AG04449 (cell line): Measurements from ENCODE around the gene TMEM74B.

Experiments
- CTCF ChIA-PET: fragments of 350-600 bp; formaldehyde crosslinking; extraction: SDS; loops from one replicate; lab custom pipeline; 2021; ENCODE audit warnings: antibody characterized with exemption; lab: Yijun Ruan, JAX
- POLR2A ChIA-PET: fragments of 400-600, 350-600 bp; formaldehyde crosslinking; extraction: SDS; loops from one replicate; lab custom pipeline; 2020; ENCODE audit warnings: antibody characterized with exemption, inconsistent platforms; lab: Yijun Ruan, JAX
- DNase-seq: peaks from one replicate; pipeline ENCODE4 v3.0.0-alpha.2; 2010; ENCODE audit warnings: low read depth, low spot score
- H3K4me3 ChIP-seq: 2 replicates; pipeline ENCODE4 v1.5.1; 2011; ENCODE audit warnings: low read depth, mild to moderate bottlenecking, control low read depth, low read length
- CTCF ChIP-seq: IDR thresholded peaks from one replicate; pipeline ENCODE4 v1.5.1; 2011; ENCODE audit warnings: mild to moderate bottlenecking, moderate library complexity, low read length, control low read depth, inconsistent platforms; ENCODE audit not compliant: insufficient read depth; ENCODE audit errors: missing control alignments

The TMEM74B gene

GRCh38 chr20:1212023-1212422, 27.2 kb upstream of the TMEM74B start:
- ChIA-PET CTCF (interaction anchor here (0.6 to 2.5 kb wide), 13 partner anchors 8 to 395 kb away, joined by 3 to 22 read pairs (median 4); partner anchors contain the start of gene C20orf202), POLR2A (no interaction called here)
- no peak overlapping the region for H3K4me3 ChIP-seq
- no peak for TF ChIP-seq CTCF
- no peak for DNase-seq

- TF ChIP-seq CTCF = no peak
- POLR2A ChIA-PET = no interaction called here
- CTCF ChIA-PET = interaction anchor here (0.7 to 2.5 kb wide), 12 partner anchors 10 to 395 kb away, joined by 3 to 14 read pairs (median 4); no protein-coding TSS in a partner anchor
- DNase-seq = no peak
- no peak overlapping the region for H3K4me3 ChIP-seq
Measured at GRCh38 chr20:1210501-1210900, 25.7 kb upstream of the TMEM74B start.

- CTCF ChIA-PET = interaction anchor here (0.5 to 2.5 kb wide), 12 partner anchors 10 to 395 kb away, joined by 3 to 14 read pairs (median 4); partner anchors contain the start of gene NSFL1C
Measured at GRCh38 chr20:1209447-1210387, 24.9 kb upstream of the TMEM74B start.

GRCh38 chr20:1207293-1207878, 22.6 kb upstream of the TMEM74B start:
- no peak overlapping the region for H3K4me3 ChIP-seq
- no peak for DNase-seq
- TF ChIP-seq CTCF = no peak
- ChIA-PET POLR2A (no interaction called here), CTCF (no interaction called here)

More at GRCh38 chr20:1209447-1210387, 24.9 kb upstream of the TMEM74B start:
- no peak overlapping the region for H3K4me3 ChIP-seq
- POLR2A ChIA-PET = no interaction called here
- peak; percentile 36 for TF ChIP-seq CTCF
- no peak for DNase-seq

GRCh38 chr20:1206366-1207148, 21.8 kb upstream of the TMEM74B start:
- no peak for DNase-seq
- ChIA-PET CTCF (interaction anchor here (0.6 kb wide), 1 partner anchor 388 kb away, joined by 3 read pairs; no protein-coding TSS in a partner anchor), POLR2A (no interaction called here)
- H3K4me3 ChIP-seq = no peak overlapping the region
- TF ChIP-seq CTCF = no peak
